IMR-90 (cell line): ENCODE measurements around the gene CEACAM21. TPM values are rescaled to one million over a fixed set of nuclear protein-coding genes. Genes with fewer than 3 reads are reported as not detected.

Experiments used
- ATAC-seq: fragments of 200-7000 bp; cut with Tn5 transposase; 2 replicates; pipeline ENCODE4 v1.9.1; 2020; ENCODE audit warnings: low read depth, mild to moderate bottlenecking, moderate library complexity
- BruUV-seq: library from RNA; stranded (reverse); fragments of 400-500 nt; replicated peaks from 2 replicates; lab custom pipeline; 2021; lab: Mats Ljungman, UMichigan
- CTCF ChIA-PET: fragments of 300-600 bp; formaldehyde crosslinking; extraction: SDS; loops from one replicate; lab custom pipeline; 2021; ENCODE audit warnings: antibody characterized with exemption; lab: Yijun Ruan, JAX
- POLR2A ChIA-PET: fragments of 300-600 bp; sonication (Branson Sonifier 250); formaldehyde crosslinking; loops from one replicate; lab custom pipeline; 2022; ENCODE audit warnings: antibody characterized with exemption; ENCODE audit not compliant: unreplicated experiment; lab: Charles Lee
- DNase-seq: peaks from one replicate; pipeline ENCODE4 v3.0.0; 2013
- H2AFZ ChIP-seq: replicated peaks from 2 replicates; pipeline ENCODE3; 2013; ENCODE audit warnings: low read length, mild to moderate bottlenecking; ENCODE audit not compliant: poor library complexity
- H2AK5ac ChIP-seq: 2 replicates; pipeline ENCODE4 v1.6.1; 2013; ENCODE audit warnings: low read depth, low read length, inconsistent platforms
- H2AK9ac ChIP-seq: replicated peaks from 2 replicates; pipeline ENCODE3; 2013; ENCODE audit warnings: mild to moderate bottlenecking, low read depth, low read length, moderate library complexity; ENCODE audit not compliant: poor library complexity
- H2BK120ac ChIP-seq: 2 replicates; pipeline ENCODE4 v1.6.1; 2013; ENCODE audit warnings: low read depth, low read length, inconsistent platforms
- H2BK15ac ChIP-seq: 3 replicates; pipeline ENCODE4 v1.6.1; 2013; ENCODE audit warnings: low read depth, low read length, inconsistent platforms
- H2BK20ac ChIP-seq: 2 replicates; pipeline ENCODE4 v1.6.1; 2013; ENCODE audit warnings: low read depth, mild to moderate bottlenecking, inconsistent platforms, low read length, moderate library complexity
- H2BK5ac ChIP-seq: 2 replicates; pipeline ENCODE4 v1.6.1; 2013; ENCODE audit warnings: mild to moderate bottlenecking, low read depth, low read length, inconsistent platforms; ENCODE audit not compliant: poor library complexity, severe bottlenecking
- H3K14ac ChIP-seq: replicated peaks from 2 replicates; pipeline ENCODE4 v1.6.1; 2013; ENCODE audit warnings: low read depth, low read length, inconsistent platforms
- H3K18ac ChIP-seq: 2 replicates; pipeline ENCODE4 v1.6.1; 2013; ENCODE audit warnings: low read depth, low read length, control low read depth
- H3K23ac ChIP-seq: 2 replicates; pipeline ENCODE4 v1.6.1; 2013; ENCODE audit warnings: low read depth, low read length, inconsistent platforms
- H3K27ac ChIP-seq: 2 replicates; pipeline ENCODE4 v1.5.1; 2013; ENCODE audit warnings: mild to moderate bottlenecking, control low read depth, low read length; ENCODE audit not compliant: insufficient read depth
- H3K27me3 ChIP-seq: 2 replicates; pipeline ENCODE4 v1.6.1; 2013; ENCODE audit warnings: low read length; ENCODE audit not compliant: control insufficient read depth, insufficient read depth
- H3K36me3 ChIP-seq: 2 replicates; pipeline ENCODE4 v1.6.1; 2013; ENCODE audit warnings: low read length, mixed read lengths; ENCODE audit not compliant: control insufficient read depth, insufficient read depth
- H3K4ac ChIP-seq: 2 replicates; pipeline ENCODE4 v1.6.1; 2013; ENCODE audit warnings: low read depth, low read length, inconsistent platforms
- H3K4me1 ChIP-seq: 2 replicates; pipeline ENCODE4 v1.6.1; 2013; ENCODE audit warnings: low read length, mixed read lengths; ENCODE audit not compliant: control insufficient read depth, insufficient read depth
- H3K4me2 ChIP-seq: 2 replicates; pipeline ENCODE4 v1.6.1; 2013; ENCODE audit warnings: low read depth, mild to moderate bottlenecking, control low read depth, low read length, moderate library complexity
- H3K4me3 ChIP-seq: 2 replicates; pipeline ENCODE4 v1.5.1; 2013; ENCODE audit warnings: low read depth, mild to moderate bottlenecking, control low read depth, low read length, moderate library complexity; ENCODE audit not compliant: insufficient read depth
- H3K56ac ChIP-seq: 2 replicates; pipeline ENCODE4 v1.6.1; 2013; ENCODE audit warnings: low read length, inconsistent platforms; ENCODE audit not compliant: insufficient read depth; ENCODE audit errors: extremely low read depth
- H3K79me1 ChIP-seq, 2 experiments: 2 replicates each; pipeline ENCODE4 v1.6.1; 2013; ENCODE audit warnings: low read length in 2 of 2, inconsistent platforms in 1 of 2, low read depth in 1 of 2
- H3K9ac ChIP-seq: 2 replicates; pipeline ENCODE4 v1.6.1; 2013; ENCODE audit warnings: low read depth, low read length, control low read depth
- H3K9me1 ChIP-seq: 2 replicates; pipeline ENCODE4 v1.6.1; 2013; ENCODE audit warnings: low read length, inconsistent platforms; ENCODE audit not compliant: insufficient read depth
- H3K9me3 ChIP-seq: 2 replicates; pipeline ENCODE4 v1.6.1; 2013; ENCODE audit warnings: low read length; ENCODE audit not compliant: control insufficient read depth, insufficient read depth
- H4K20me1 ChIP-seq: 2 replicates; pipeline ENCODE4 v1.6.1; 2013; ENCODE audit warnings: low read length, inconsistent platforms; ENCODE audit not compliant: insufficient read depth
- H4K5ac ChIP-seq: 2 replicates; pipeline ENCODE4 v1.6.1; 2013; ENCODE audit warnings: mild to moderate bottlenecking, low read depth, low read length, control low read depth
- H4K8ac ChIP-seq, 2 experiments: 2 replicates each; pipeline ENCODE4 v1.6.1; 2013; ENCODE audit warnings: low read depth in 2 of 2, low read length in 2 of 2, control low read depth in 1 of 2, inconsistent platforms in 1 of 2
- H4K91ac ChIP-seq: 2 replicates; pipeline ENCODE4 v1.6.1; 2013; ENCODE audit warnings: low read depth, low read length, inconsistent platforms; ENCODE audit not compliant: insufficient read depth
- BHLHE40 ChIP-seq: fragments of 150-350 bp; IDR thresholded peaks from 2 replicates; pipeline ENCODE4 v1.6.1; 2016; ENCODE audit warnings: mild to moderate bottlenecking, low read depth, low read length
- ELK1 ChIP-seq: fragments of 150-350 bp; IDR thresholded peaks from 2 replicates; pipeline ENCODE4 v1.6.1; 2016; ENCODE audit warnings: low read depth, mild to moderate bottlenecking, low read length, moderate library complexity, borderline replicate concordance
- MAZ ChIP-seq: IDR thresholded peaks from 2 replicates; pipeline ENCODE4 v1.6.1; 2012; ENCODE audit warnings: low read depth, mild to moderate bottlenecking, low read length, improper control_type of control experiment, moderate library complexity, borderline replicate concordance
- NFE2L2 ChIP-seq: fragments of 150-350 bp; IDR thresholded peaks from 2 replicates; pipeline ENCODE4 v1.6.1; 2016; ENCODE audit warnings: low read depth, mild to moderate bottlenecking, low read length
- POLR2A ChIP-seq: IDR thresholded peaks from 2 replicates; pipeline ENCODE4 v1.6.1; 2012; ENCODE audit warnings: mild to moderate bottlenecking, low read depth, low read length
- RAD21 ChIP-seq: IDR thresholded peaks from 2 replicates; pipeline ENCODE4 v1.6.1; 2012; ENCODE audit warnings: low read length, improper control_type of control experiment
- RFX5 ChIP-seq: IDR thresholded peaks from 2 replicates; pipeline ENCODE4 v1.8.0; 2012; ENCODE audit warnings: low read depth, mild to moderate bottlenecking, low read length, moderate library complexity
- SMC3 ChIP-seq: fragments of 150-350 bp; IDR thresholded peaks from 2 replicates; pipeline ENCODE4 v1.6.1; 2016; ENCODE audit warnings: low read depth, mild to moderate bottlenecking, antibody characterized with exemption, low read length, moderate library complexity
- WGBS, 2 experiments: methylation state at CpG; one replicate each; pipeline versions ENCODE4 v1.1.5 to v1.1.7; 2013; ENCODE audit warnings: missing lambda C conversion rate in 2 of 2; ENCODE audit not compliant: insufficient read length in 1 of 2; ENCODE audit errors: extremely low coverage in 2 of 2; 5-methylcytosine and 5-hydroxymethylcytosine counted together
- dilution Hi-C: fragments of 300-500 bp; cut with HindIII; formaldehyde crosslinking; loops from one replicate; pipeline ENCODE4 v1.14.3; 2018; ENCODE audit warnings: low sequenced_read_pairs; ENCODE audit not compliant: unreplicated experiment
- in situ Hi-C: fragments of 300-500 bp; cut with MboI; formaldehyde crosslinking; loops from 3 replicates; pipeline ENCODE4 v1.14.3; 2019; ENCODE audit warnings: low sequenced_read_pairs, inconsistent platforms, mixed read lengths
- intact Hi-C: fragments of 100-400 bp; cut with micrococcal nuclease; formaldehyde crosslinking; loops from 2 replicates; pipeline ENCODE4 v1.10.0; 2022
- polyA plus RNA-seq, 3 experiments: library from polyadenylated mRNA; depleted of rRNA; stranded (reverse); fragments of >200 nt; gene quantifications; 2 replicates each; pipeline ENCODE4 v1.2.3, GENCODE V29; 2012; ENCODE audit warnings: low replicate concordance in 1 of 3
- total RNA-seq: library from RNA; depleted of rRNA; stranded (reverse); fragments of >200 nt; gene quantifications from 2 replicates; pipeline ENCODE4 v1.2.3, GENCODE V29; 2012
- TF ChIP-seq, protein P1 (sequence below): conservative IDR thresholded peaks from 2 replicates; pipeline ENCODE4 v1.5.1; 2012; ENCODE audit warnings: mild to moderate bottlenecking, low read depth, low read length, improper control_type of control experiment

CEACAM21 gene
- total and polyA plus RNA-seq, 2 of the 4 experiments (the other 2 are of a cell fraction), result not detected

DNA sequence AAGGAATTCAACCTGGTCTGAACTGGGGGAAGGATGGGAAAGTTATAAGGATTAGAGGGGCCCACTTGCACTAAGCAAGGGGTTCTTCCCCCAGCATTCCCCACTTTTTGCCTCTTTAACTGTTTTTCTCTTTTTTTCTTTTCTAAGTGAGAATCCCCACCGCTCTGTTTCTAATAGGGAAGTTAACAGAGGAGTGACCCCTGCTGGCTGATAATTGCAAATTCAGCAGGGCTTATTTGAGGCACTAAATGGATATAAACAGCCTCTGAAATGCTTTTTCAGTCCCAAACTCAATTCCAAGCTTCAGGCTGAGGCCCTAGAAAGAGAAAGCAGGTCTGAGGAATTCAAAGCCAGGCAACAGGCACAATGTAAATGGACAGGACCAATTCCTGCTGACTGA is 38.2 kb upstream of the CEACAM21 start:
- dilution Hi-C loops, result no loop called here

More for the DNA sequence above, 38.2 kb upstream of the CEACAM21 start:
- H2AK5ac ChIP-seq, result no peak overlapping the region
- no peak overlapping the region for H2AK9ac ChIP-seq
- POLR2A ChIA-PET, result no interaction called here
- peaks cover 19% of the 10 kb centered on the region for H3K27me3 ChIP-seq
- no peak overlapping the region for H4K5ac ChIP-seq
- H2BK15ac ChIP-seq, result no peak overlapping the region
- no peak overlapping the region for H2BK120ac ChIP-seq
- no CpG with 5 or more reads among the region's 1 CpG for WGBS, 2 experiments
- intact Hi-C loops, result loop anchor here (1.0 kb wide), 1 partner anchor 88 kb away; no protein-coding TSS in a partner anchor
- no peaks in the 10 kb centered on the region for H3K9me3 ChIP-seq
- BruUV-seq, result no TSS peak
- H3K36me3 ChIP-seq, result no peaks in the 10 kb centered on the region
- no peak overlapping the region for H3K27ac ChIP-seq
- no peaks in the 10 kb centered on the region for H3K9me1 ChIP-seq
- ATAC-seq, result peak; percentile 67
- H3K4me1 ChIP-seq, result no peaks in the 10 kb centered on the region
- H3K56ac ChIP-seq, result no peak overlapping the region
- no peak overlapping the region for H4K8ac ChIP-seq
- H3K18ac ChIP-seq, result no peak overlapping the region
- H3K4ac ChIP-seq, result no peak overlapping the region
- H2BK20ac ChIP-seq, result no peak overlapping the region
- no peaks in the 10 kb centered on the region for H3K79me1 ChIP-seq
- CTCF ChIA-PET, result no interaction called here
- TF ChIP-seq POLR2A (no peak), BHLHE40 (no peak), SMC3 (peak; percentile 53), RFX5 (no peak), ELK1 (no peak), RAD21 (peak; percentile 54), NFE2L2 (no peak), MAZ (no peak)
- TF ChIP-seq, protein P1, sequence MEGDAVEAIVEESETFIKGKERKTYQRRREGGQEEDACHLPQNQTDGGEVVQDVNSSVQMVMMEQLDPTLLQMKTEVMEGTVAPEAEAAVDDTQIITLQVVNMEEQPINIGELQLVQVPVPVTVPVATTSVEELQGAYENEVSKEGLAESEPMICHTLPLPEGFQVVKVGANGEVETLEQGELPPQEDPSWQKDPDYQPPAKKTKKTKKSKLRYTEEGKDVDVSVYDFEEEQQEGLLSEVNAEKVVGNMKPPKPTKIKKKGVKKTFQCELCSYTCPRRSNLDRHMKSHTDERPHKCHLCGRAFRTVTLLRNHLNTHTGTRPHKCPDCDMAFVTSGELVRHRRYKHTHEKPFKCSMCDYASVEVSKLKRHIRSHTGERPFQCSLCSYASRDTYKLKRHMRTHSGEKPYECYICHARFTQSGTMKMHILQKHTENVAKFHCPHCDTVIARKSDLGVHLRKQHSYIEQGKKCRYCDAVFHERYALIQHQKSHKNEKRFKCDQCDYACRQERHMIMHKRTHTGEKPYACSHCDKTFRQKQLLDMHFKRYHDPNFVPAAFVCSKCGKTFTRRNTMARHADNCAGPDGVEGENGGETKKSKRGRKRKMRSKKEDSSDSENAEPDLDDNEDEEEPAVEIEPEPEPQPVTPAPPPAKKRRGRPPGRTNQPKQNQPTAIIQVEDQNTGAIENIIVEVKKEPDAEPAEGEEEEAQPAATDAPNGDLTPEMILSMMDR, result peak; percentile 62
- H4K91ac ChIP-seq, result no peak overlapping the region
- no peak overlapping the region for H3K14ac ChIP-seq
- in situ Hi-C loops, result no loop called here
- H3K9ac ChIP-seq, result no peak overlapping the region
- H2BK5ac ChIP-seq, result no peak overlapping the region
- H2AFZ ChIP-seq, result no peak overlapping the region
- no peak overlapping the region for H3K23ac ChIP-seq
- H4K20me1 ChIP-seq, result no peaks in the 10 kb centered on the region
- peak; percentile 22 for DNase-seq
- H3K4me3 ChIP-seq, result no peak overlapping the region
- H3K4me2 ChIP-seq, result no peak overlapping the region
